HG03575 (cell line): ENCODE measurements around the gene IQCE.

Source experiments
- ATAC-seq: cut with Tn5 transposase; IDR thresholded peaks from one replicate; pipeline ENCODE4 v1.9.1; 2021; ENCODE audit not compliant: unreplicated experiment, insufficient number of reproducible peaks, low FRiP score; ENCODE audit errors: extremely low read depth

Gene IQCE

DNA sequence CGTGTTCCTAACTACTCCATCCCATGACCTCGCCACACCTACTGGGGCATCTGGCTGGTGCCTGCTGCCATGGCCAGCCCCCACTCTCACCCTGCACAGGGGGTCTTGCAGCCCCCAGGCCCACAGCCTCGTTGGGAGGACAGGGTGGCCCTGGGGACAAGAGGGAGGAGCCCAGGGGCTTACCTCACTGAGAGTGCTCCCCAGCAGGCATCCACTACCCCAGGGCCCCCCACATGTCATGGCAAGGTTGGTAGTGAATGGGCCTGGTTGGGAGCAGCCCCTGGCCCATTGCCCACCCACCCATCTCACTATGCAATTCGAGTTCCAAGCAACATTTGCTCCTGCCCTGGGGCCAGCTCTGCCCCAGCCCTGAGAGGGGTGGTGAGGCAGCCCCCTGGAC, 105.2 kb downstream of the IQCE start:
- ATAC-seq: no peak
